Measurements from ENCODE around the gene RASSF5.
A peak's percentile ranks its signal among the peaks of the same experiment; 100 is the strongest.

RASSF5 gene

DNA sequence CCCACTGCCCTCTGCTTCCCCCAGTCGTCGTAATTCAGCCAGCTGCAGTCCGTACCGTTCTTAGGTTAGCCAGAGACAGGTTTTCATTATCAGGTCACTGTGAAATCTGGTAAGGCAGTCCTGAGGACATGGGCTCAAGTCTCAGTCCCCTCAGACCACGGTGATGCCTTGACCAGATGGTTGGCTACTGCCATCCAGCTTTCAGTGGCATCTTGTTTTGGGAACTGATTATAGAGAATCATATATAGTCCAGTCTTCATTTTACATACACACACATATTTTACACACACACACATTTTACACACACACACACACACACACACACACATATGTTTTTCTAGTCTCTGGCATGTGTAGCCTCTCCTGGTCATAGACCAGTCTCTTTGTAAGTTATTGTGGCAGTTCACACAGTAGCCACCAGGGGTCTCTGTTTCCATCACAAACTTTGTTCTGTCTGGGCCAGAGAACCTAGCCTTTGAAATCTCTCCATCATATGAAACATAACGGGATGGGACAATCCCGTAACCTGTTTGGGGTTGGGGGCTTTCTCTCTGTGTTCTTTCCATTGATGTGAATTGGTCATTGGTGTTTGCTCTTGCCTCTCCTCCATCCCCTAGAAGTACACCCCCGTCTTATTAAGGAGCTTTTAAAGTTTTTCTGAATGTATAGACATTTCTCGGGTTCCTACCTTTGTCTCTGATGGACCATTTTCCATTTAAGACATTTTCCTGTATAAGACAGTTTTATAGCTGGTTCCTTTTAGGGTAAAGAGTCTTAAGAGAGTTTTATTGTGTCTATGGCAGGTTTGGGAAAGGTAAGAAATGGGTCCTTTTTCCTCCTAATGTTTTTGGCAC lies 45.5 kb upstream of the RASSF5 start:
- Histone ChIP-seq H3K79me2 (ENCODE audit: low read length) (no peaks in the 10 kb centered on the region), H4K20me1 (ENCODE audit: insufficient read depth, low read length) (no peaks in the 10 kb centered on the region), H3K4me3 (ENCODE audit: low read length) (no peak overlapping the region), H3K9me3 (ENCODE audit: insufficient read depth, low read length) (no peaks in the 10 kb centered on the region), H3K36me3 (replicated peaks; ENCODE audit: low read depth, low read length) (peaks cover 23% of the 10 kb centered on the region), H3K27me3 (ENCODE audit: low read depth, low read length) (no peaks in the 10 kb centered on the region), H3K4me1 (ENCODE audit: low read length) (peaks cover 17% of the 10 kb centered on the region), H3K27ac (ENCODE audit: low read length) (no peak overlapping the region), H2AFZ (ENCODE audit: low read depth, low read length) (no peak overlapping the region), H3K4me2 (ENCODE audit: low read length) (no peak overlapping the region), H3K9ac (ENCODE audit: low read length) (no peak overlapping the region)
- TF ChIP-seq EZH2phosphoT487 (IDR thresholded peaks at IDR 0.05; ENCODE audit: low read depth) = no peak
- TF ChIP-seq, protein P1, sequence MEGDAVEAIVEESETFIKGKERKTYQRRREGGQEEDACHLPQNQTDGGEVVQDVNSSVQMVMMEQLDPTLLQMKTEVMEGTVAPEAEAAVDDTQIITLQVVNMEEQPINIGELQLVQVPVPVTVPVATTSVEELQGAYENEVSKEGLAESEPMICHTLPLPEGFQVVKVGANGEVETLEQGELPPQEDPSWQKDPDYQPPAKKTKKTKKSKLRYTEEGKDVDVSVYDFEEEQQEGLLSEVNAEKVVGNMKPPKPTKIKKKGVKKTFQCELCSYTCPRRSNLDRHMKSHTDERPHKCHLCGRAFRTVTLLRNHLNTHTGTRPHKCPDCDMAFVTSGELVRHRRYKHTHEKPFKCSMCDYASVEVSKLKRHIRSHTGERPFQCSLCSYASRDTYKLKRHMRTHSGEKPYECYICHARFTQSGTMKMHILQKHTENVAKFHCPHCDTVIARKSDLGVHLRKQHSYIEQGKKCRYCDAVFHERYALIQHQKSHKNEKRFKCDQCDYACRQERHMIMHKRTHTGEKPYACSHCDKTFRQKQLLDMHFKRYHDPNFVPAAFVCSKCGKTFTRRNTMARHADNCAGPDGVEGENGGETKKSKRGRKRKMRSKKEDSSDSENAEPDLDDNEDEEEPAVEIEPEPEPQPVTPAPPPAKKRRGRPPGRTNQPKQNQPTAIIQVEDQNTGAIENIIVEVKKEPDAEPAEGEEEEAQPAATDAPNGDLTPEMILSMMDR (IDR thresholded peaks at IDR 0.05; ENCODE audit: low read depth, low read length) = peak; percentile 96

DNA sequence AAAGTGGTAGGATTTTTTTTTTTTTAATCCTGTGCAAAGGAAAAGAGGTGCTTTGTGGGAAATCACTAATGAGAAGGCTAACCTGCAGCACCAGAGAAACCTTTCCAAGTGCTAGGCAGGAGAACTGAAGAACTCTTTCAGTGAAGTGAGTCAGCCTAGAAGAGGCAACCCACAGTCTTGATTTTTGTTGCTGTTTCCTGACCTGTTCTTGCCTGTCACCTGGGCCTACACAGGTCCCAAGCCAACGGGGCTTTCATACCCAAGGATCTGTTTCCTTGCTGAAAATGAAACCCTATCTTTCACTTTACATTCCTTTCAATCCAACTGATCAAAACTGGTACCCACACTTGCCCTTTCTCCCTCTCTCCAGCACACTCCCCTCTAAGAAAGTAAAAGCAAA lies 44.2 kb upstream of the RASSF5 start:
- Histone ChIP-seq H3K36me3 (replicated peaks; ENCODE audit: low read depth, low read length) (peaks cover 23% of the 10 kb centered on the region), H3K9ac (ENCODE audit: low read length) (no peak overlapping the region), H3K9me3 (ENCODE audit: insufficient read depth, low read length) (no peaks in the 10 kb centered on the region)

DNA sequence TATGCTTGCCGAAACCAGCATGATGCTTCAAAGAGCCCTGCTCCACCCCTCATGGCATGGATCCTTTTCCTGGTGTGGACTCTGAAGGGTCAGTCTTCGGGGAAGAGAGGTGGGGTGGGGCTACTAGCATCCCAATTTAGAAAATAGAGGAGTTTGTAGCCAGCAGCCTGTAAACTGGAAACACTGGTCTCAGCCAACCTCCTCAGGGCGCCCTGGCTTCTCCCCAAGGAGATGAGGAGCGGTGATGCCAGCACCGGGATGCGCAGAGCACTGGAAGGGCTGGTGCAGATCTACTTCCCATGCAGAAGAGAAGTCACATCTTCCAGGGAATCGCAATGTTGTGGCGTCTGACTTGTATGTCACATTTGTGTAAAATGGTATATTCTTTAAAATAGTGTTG lies 43.4 kb upstream of the RASSF5 start:
- Histone ChIP-seq H3K4me3 (ENCODE audit: low read length) (no peak overlapping the region), H3K27ac (ENCODE audit: low read length) (no peak overlapping the region), H3K4me2 (ENCODE audit: low read length) (no peak overlapping the region), H3K4me1 (ENCODE audit: low read length) (peaks cover 38% of the 10 kb centered on the region), H3K36me3 (replicated peaks; ENCODE audit: low read depth, low read length) (peaks cover 20% of the 10 kb centered on the region), H3K27me3 (ENCODE audit: low read depth, low read length) (no peaks in the 10 kb centered on the region), H3K9me3 (ENCODE audit: insufficient read depth, low read length) (no peaks in the 10 kb centered on the region), H2AFZ (ENCODE audit: low read depth, low read length) (no peak overlapping the region), H4K20me1 (ENCODE audit: insufficient read depth, low read length) (no peaks in the 10 kb centered on the region), H3K79me2 (ENCODE audit: low read length) (no peaks in the 10 kb centered on the region), H3K9ac (ENCODE audit: low read length) (no peak overlapping the region)
- TF ChIP-seq, protein P1 (IDR thresholded peaks at IDR 0.05; ENCODE audit: low read depth, low read length) = no peak
- no peak for TF ChIP-seq EZH2phosphoT487 (IDR thresholded peaks at IDR 0.05; ENCODE audit: low read depth)

More for the DNA sequence above, 44.2 kb upstream of the RASSF5 start:
- no peak overlapping the region for H3K27ac ChIP-seq (ENCODE audit: low read length)
- H3K27me3 ChIP-seq (ENCODE audit: low read depth, low read length) = no peaks in the 10 kb centered on the region
- H3K4me1 ChIP-seq (ENCODE audit: low read length) = peaks cover 30% of the 10 kb centered on the region
- H2AFZ ChIP-seq (ENCODE audit: low read depth, low read length) = no peak overlapping the region
- H3K4me2 ChIP-seq (ENCODE audit: low read length) = no peak overlapping the region
- TF ChIP-seq, protein P1 (IDR thresholded peaks at IDR 0.05; ENCODE audit: low read depth, low read length) = no peak
- no peak for TF ChIP-seq EZH2phosphoT487 (IDR thresholded peaks at IDR 0.05; ENCODE audit: low read depth)
- H3K79me2 ChIP-seq (ENCODE audit: low read length) = no peaks in the 10 kb centered on the region
- no peaks in the 10 kb centered on the region for H4K20me1 ChIP-seq (ENCODE audit: insufficient read depth, low read length)
- H3K4me3 ChIP-seq (ENCODE audit: low read length) = no peak overlapping the region

DNA sequence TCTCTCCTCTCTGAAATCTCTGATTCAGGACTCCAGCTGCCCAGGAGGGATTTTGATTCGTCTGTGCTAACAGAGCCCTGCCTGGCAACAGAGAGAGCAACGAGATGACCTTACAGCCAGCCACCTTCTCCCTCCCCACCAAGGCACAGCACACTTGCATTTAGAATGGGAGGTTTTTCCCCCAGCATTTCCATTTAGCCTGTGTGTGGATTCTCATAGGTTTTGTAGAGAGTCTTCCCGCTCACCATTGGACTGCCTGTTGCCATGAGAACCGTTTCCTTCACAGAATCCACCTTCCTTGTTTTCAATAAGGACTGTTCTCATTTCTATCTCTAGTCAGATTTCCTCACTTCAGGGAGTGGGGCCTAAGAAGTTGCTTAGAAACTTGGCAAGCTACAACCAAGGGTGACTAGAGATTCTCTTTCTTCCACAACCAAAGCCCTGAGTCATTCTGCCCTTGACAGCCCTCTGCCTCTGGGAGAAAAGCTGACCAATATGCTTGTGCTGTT lies 42.8 kb upstream of the RASSF5 start:
- Histone ChIP-seq H3K9me3 (ENCODE audit: insufficient read depth, low read length) (no peaks in the 10 kb centered on the region), H3K79me2 (ENCODE audit: low read length) (no peaks in the 10 kb centered on the region), H3K36me3 (replicated peaks; ENCODE audit: low read depth, low read length) (peaks cover 15% of the 10 kb centered on the region), H3K4me3 (ENCODE audit: low read length) (no peak overlapping the region), H3K27ac (ENCODE audit: low read length) (no peak overlapping the region), H2AFZ (ENCODE audit: low read depth, low read length) (no peak overlapping the region), H3K27me3 (ENCODE audit: low read depth, low read length) (no peaks in the 10 kb centered on the region), H3K4me1 (ENCODE audit: low read length) (peaks cover 44% of the 10 kb centered on the region), H3K9ac (ENCODE audit: low read length) (no peak overlapping the region), H3K4me2 (ENCODE audit: low read length) (no peak overlapping the region), H4K20me1 (ENCODE audit: insufficient read depth, low read length) (no peaks in the 10 kb centered on the region)
- TF ChIP-seq EZH2phosphoT487 (IDR thresholded peaks at IDR 0.05; ENCODE audit: low read depth) = no peak
- TF ChIP-seq, protein P1 (IDR thresholded peaks at IDR 0.05; ENCODE audit: low read depth, low read length) = no peak
